IPS DF 4.7 (cell line): Measurements from ENCODE around the gene FAHD2A.
A peak's percentile ranks its signal among the peaks of the same experiment; 100 is the strongest.
"Not testable (repeated sequence)": the region's sequence is repeated elsewhere in the genome, so short reads cannot be mapped to it uniquely, and the experiment has no call there.

Experiments
- DNase-seq: peaks from one replicate; pipeline ENCODE4 v3.0.0-alpha.2; 2013; ENCODE audit warnings: low spot score; ENCODE audit errors: extremely low read depth

Gene FAHD2A

DNA sequence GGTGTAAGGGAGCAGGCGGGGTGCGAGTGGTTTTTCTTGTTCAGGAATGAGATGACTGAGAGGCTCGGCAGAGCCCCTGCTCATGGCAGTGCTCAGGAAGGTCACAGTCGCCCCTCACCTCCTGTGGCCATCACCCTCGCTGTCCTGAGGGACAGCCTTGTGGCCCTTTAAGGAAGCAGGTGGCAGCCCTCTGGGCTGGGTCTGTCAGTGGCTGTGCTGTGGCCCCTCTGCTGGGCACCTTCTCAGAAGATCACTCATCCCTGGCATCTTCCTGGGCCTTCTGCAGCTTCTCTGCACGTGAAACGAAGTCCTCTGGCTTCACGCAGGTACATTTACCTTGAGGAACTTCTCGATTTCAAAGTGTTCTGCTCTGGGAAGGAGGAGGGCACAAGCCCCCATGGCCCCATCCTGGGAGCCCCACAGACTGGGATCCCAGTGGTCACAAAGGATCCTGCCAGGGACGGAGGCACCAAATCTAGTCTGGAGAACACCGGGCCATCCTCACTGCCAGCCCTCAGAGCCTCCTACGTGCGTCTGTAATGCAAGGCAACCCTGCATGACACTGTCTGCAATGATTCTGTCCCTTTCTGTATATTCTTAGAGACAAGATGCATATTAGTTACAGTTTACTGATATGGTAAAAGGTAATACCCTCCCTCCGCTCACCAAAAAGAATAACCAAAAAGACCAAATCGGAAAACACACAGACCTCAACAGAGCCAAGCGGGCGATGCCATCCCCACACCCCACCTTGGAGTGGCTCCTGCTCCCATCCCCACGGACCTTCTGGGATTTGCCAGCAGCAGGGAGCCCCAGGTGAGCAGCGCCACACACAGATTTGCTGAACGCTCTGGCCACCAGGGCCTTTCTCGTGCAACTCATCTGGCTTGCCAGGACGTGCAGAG is 25.9 kb upstream of the FAHD2A start:
- DNase-seq = no peak

DNA sequence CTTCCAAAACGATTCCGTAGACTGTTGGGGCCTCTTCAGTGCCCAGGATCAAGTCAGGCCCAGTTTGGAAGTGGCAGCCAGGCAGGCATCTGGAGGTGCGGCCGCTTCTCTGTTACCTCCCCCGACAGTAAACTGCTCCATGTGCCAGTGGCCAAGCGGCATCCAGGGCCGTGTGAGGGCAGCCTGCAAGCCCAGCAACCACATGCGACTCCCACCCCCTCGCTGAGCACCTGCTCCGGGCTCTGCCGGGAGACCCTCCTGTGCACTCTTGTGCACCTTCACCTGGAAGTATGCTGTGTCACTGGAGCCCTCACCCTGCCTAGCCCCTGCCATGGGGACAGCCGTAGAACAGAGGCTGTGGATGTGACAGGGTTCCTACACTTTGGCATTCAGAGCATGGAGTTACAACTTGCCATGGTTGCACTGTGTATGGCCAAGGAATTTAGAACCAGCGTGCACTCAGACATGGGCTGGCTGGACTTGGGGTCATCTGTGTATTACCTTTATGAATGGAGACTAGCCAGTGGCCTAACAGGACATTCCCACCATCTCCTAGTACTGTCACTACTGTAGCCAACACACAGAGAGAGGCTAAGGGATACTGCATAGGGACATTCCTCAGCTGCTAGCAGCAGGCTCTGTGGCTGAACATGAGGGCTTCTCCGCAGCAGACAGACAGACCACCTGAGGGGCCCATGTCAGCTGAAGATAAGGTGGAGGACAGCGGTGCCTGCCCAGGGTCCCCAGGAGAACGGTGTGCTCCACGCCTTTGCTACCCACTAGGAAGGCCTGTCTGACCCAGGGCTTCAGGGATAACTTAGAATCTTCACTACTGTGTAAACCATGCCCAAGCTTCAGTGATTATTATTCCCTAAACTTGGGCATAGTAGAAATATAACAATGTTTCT is 25.0 kb upstream of the FAHD2A start:
- no peak for DNase-seq

DNA sequence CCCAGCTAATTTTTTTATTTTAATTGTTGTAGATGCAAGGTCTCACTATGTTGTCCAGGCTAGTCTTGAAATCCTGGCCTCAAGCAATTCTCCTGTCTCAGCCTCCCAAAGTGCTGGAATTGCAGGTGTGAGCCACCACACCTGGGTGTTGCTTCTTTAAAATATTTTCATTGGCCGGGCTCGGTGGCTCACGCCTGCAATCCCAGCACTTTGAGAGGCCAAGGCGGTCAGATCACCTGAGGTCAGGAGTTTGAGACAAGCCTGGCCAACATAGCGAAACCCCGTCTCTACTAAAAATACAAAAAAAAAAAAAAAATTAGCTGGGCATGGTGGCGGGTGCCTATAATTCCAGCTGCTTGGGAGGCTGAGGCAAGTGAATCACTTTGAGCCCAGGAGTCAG is 24.2 kb upstream of the FAHD2A start:
- DNase-seq = not testable (repeated sequence)

DNA sequence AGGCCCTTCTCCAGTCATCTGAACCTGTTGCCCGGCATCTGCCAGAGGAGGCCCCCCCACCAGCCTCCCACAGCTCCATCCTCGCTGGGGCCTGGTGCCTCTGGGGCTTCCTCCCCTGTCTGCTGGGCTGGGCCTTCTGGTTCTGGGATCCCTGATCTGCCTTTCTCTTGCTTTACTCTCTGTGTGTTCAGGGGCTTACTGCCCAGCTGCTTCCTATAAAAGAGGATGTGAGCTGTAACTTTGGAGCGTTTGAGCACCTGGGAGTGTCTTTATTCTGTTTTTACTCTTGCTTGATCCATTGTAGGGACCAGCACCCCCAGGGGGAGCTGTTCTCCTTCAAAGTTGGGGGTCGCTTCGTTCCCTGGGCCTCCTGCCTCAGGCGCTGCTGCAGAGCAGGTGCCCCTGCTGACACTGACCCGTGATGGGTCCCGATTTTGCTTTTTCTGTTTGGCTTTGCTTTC is 23.1 kb upstream of the FAHD2A start:
- no peak for DNase-seq

DNA sequence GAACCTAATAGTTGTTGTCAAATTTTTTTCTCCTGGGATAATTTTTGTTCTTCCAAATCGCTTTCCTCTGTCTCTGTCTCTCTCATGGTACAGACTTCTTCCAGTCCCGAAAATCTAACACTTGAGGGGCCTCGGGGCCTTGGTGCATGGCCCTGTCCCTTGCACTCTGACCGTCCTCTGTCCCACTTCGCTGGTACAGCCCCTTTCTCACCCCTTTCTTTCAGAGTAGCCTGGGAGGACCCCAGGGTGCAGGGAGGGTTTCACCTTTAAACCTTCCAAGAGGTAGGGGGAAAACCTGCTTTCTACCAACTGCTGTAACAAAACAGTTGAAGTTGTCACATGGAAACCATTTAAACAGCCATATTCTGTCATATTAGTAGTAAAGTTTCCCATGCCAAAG is 22.2 kb upstream of the FAHD2A start:
- DNase-seq = no peak

GRCh38 chr2:95380731-95381130 is 21.8 kb upstream of the FAHD2A start:
- no peak for DNase-seq

DNA sequence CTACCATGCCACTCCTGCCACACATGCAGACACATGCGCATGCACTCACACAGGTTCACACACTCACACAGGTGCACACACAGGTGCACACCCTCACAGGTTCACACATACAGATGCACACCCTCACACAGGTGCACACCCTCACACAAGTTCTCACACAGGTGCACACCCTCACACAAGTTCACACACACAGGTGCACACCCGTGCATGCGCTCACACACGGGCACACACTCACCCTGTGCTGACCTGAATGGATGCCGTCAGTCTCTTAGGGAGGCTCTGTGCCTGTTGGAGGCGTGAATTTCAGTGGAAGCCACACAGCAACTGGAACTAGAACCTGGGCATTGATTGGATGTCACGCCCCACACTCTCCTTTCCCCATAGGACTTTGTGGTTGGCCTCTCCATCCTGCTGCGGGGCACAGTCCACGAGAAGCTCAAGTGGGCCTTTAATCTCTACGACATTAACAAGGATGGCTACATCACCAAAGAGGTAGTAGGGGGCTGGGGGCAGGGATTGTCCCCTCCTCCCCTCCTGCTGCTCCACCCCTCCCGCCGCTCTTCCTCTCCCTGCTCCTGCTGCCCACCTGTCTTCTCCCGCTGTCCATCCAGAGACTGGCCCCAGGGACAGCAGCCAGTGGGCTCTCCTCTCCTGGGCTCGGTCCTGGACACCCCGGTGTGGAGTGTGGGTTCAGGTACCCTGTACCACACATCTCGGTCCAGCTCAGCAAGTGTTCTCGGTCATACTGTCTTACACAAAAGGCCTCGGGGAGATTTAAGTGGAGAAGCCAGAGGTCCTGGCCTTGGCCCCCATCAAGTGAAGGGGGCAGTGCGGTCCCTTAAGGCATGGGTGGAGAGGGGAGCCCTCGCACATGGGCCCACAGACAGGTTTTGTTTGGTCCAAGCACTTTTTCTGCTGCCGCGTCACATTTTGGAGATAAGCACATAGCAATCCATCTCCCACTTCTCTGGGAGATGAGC is 21.0 kb upstream of the FAHD2A start:
- no peak for DNase-seq

GRCh38 chr2:95382192-95382591 is 20.3 kb upstream of the FAHD2A start:
- no peak for DNase-seq

DNA sequence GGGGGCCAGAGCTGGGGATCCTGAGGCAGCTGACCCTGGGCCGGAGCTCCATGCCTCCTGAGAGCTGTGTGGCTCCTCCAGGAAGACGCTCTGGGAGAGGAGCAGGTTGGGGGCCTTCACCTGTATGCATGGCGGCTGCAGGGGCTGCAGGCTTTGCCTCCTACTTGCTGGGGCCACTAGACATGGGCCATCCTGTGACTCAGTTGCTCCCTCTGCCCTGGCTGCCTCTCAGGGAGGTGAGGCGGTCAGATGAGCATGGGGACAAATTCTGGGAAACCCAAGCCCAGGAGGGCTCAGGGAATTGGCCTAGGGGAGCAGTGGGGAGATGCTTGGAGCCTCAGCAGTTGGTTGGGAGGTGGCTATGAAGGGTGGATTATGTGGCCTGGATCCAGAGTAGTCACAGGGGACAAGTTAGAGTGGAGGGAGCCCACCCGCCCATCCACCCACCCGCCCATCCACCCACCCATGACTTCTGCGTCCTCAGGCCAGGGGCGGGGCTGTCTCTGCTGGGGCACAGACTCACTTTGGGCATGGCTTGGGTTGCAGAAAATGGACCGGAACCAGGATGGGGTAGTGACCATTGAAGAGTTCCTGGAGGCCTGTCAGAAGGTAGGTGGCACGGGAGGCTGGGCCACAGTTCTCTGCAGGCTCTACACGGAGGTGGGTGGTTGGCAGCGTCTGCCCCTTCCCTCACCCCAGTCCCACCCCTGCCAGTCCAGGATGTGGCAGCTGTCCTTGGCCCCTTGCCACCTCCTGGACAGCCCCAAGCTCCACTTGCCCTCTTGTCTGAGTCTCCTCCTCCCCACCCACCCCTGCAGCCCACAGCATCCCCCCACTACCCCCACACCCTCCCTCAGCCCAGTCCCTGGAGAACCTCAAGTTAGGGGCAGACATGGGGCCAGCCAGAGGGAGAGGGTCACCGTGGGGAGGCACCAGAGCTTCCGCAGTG is 19.5 kb upstream of the FAHD2A start:
- no peak for DNase-seq

GRCh38 chr2:95383635-95384027 is 18.9 kb upstream of the FAHD2A start:
- DNase-seq = no peak

DNA sequence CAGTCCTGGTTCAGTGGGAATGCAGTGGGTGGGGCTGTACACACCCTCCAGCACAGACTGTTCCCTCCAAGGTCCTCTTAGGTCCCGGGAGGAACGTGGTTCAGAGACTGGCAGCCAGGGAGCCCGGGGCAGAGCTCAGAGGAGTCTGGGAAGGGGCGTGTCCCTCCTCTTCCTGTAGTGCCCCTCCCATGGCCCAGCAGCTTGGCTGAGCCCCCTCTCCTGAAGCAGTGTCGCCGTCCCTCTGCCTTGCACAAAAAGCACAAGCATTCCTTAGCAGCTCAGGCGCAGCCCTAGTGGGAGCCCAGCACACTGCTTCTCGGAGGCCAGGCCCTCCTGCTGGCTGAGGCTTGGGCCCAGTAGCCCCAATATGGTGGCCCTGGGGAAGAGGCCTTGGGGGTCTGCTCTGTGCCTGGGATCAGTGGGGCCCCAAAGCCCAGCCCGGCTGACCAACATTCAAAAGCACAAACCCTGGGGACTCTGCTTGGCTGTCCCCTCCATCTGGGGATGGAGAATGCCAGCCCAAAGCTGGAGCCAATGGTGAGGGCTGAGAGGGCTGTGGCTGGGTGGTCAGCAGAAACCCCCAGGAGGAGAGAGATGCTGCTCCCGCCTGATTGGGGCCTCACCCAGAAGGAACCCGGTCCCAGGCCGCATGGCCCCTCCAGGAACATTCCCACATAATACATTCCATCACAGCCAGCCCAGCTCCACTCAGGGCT is 17.5 kb upstream of the FAHD2A start:
- DNase-seq = no peak

DNA sequence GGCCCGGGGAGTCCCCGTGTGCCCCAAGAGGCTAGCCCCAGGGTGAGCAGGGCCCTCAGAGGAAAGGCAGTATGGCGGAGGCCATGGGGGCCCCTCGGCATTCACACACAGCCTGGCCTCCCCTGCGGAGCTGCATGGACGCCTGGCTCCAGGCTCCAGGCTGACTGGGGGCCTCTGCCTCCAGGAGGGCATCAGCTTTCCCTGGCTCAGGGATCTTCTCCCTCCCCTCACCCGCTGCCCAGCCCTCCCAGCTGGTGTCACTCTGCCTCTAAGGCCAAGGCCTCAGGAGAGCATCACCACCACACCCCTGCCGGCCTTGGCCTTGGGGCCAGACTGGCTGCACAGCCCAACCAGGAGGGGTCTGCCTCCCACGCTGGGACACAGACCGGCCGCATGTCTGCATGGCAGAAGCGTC is 16.9 kb upstream of the FAHD2A start:
- DNase-seq = no peak

DNA sequence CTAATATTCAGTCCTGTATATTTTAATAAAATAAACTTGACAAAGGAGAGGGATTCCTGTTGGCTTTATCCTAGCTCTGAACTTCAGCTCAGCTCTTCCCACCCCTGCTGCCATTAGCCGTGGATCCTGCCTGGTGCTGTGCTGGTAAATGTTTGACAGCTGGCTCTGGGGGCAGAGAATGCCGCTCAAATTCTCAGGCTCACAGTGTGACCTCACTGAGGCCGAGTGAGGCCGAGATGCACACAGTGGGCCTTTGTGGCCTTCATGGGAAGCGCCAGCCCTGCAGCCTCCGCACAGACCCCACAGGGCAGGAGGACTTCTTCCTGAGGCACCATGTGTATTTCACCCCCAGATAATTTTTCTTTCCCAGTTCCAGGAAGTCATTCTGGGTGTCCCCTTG is 16.5 kb upstream of the FAHD2A start:
- no peak for DNase-seq

GRCh38 chr2:95387358-95387757 is 15.2 kb upstream of the FAHD2A start:
- no peak for DNase-seq

- DNase-seq = no peak
These were observed 14.3 kb upstream of the FAHD2A start for GRCh38 chr2:95388091-95388692.

GRCh38 chr2:95388856-95389244 is 13.7 kb upstream of the FAHD2A start:
- DNase-seq = no peak

DNA sequence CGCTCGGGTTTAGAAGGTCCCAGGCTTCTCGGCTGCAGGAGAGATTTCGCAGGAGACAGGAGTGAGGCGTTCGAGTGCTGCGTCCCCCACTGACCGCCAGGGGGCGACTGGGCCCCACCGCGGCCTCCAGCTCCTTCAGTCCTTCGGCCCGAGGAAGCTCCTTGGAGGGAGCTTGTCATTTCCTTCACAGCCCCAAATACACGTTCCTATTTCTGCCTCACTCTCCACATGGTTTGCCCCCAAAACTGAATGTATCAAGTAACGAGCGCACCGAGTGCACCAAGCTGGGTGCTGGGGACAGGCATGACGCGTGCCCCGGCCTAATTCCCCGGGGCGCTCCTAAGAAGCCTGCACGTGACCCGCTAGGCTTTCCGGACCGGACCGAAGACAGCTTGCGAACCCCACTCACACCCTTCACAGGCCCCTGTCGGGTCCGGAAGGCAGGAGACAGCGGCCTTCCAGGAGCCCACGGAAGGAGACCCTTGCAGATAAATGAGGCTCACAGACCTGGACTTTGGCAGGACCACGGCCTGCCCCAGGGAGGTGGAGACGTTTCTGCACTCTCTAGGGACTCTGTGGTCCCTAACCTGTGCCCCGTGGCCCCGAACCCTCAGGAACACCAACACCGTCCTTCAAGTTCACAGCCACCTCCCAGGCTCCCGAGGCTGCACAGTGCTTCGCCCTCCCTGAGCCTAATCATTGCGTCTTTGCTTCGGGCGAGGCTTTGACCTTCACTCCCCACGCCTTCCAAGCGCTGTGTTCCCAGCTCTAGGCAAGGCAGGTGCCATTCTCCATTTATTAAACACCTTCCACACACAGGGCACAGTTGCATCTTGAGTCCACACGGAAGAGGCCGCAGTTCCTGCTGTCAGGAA is 13.0 kb upstream of the FAHD2A start:
- peak; percentile 41 for DNase-seq
